ENCODE results near the gene CNEP1R1. TPM values are rescaled to one million over a fixed set of nuclear protein-coding genes. Genes with fewer than 3 reads are reported as not detected.

Gene CNEP1R1
- total RNA-seq, 1 experiment from 2014 or later, result 32.7 TPM

DNA sequence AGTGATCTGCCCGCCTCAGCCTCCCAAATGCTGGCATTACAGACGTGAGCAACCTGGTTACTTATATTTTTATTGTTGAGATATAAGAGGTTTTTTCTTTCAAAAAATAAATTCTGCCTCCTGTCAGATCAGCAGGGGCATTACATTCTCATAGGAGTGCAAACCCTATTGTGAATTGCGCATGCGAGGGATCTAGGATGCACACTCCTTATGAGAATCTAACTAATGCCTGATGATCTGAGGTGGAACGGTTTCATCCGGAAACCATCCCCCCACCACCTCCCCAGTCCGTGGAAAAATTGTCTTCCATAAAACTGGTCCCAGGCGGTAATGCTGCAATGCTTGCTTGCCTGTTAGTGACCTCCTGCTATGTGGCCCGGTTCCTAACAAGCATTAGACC is 7.5 kb upstream of the CNEP1R1 start:
- DNase-seq (ENCODE audit: low spot score), result no peak

DNA sequence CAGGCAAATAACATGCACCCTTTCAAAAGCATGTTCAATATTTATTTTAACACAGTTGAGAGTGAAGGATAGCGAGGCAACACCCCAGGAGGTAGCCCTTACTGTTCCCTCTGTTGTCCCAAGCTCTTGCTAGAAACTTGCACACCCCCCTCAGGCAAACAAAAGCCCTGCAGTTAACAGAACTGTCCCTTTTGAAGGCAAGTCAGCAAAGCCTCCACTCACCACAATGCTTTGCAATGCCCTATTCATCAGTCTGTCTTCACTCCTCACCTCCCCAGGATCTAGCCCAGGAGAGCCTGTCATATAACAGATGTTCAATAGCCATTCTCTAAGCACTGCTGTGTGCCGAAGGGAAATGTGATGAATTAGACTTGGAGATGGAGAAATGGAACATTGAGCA is 3.5 kb upstream of the CNEP1R1 start:
- DNase-seq (ENCODE audit: low spot score), result no peak

DNA sequence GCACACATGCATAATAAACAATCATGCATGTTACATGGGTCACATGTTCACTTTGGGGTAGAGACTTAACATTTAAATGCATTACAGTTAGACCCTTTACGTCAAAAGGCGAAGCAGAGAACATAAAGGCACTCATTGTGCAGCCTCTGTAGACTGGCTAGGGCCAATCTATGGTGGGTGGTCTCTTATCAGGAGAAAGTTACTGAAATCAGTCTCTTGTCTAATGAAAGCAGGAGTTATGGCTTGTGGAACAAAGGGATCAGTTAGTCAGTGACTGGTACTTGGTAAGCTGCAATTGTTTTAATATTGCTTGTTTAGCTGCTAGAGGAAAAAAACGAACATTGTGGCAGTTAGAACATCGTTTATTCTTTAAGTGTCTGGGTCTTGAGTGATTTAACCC is 1.4 kb upstream of the CNEP1R1 start:
- no peak for DNase-seq (ENCODE audit: low spot score)

DNA sequence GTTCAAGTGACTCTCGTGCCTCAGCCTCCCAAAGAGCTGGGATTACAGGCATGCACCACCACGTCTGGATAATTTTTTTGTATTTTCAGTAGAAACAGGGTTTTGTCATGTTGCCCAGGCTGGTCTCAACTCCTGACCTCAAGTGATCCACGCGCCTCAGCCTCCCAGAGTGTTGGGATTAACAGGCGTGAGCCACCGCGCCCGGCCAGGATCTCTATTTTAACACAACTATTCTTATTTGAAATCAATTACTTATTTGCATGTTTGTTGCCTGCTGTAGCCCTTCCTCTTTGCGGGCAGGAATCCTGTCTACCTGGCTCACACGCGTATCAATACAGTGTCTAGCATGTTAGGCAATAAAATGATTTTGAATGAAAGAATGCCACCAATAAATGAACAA is 818 bp upstream of the CNEP1R1 start:
- no peak for DNase-seq (ENCODE audit: low spot score)

DNA sequence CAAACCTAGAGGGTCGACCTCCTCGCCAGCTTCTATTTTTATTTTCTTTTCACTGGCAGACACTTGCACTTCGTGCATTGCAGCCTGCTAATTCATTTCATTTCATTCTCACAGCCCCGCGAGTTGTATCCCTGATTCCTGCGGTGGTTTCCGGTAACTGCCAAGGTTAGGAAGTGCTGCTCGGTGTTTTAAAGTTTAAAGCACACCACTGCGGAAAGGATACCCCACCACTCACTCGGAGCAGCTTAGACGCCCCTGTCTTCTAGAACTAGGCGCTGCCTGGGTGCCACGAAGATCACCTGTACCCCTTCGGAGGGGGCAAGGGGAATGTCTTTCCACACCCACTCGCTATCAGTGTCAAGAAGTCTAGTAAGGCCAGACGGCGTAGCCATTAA is 509 bp downstream of the CNEP1R1 start:
- DNase-seq (ENCODE audit: low spot score), result no peak

DNA sequence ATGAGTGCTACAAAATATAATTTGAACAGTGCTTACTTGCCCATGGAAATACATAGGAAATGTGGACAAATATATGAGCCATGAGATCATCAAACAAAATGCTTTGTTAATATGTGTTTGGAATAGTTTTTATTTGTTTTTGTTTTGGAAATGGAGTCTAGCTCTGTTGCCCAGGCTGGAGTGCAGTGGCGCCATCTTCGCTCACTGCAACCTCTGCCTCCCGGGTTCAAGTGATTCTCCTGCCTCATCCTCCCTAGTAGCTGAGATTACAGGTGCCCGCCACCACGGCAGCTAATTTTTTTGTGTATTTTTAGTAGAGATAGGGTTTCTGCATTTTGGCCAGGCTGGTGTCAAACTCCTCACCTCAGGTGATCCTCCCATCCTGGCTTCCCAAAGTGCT is 2.8 kb downstream of the CNEP1R1 start:
- DNase-seq (ENCODE audit: low spot score), result no peak

DNA sequence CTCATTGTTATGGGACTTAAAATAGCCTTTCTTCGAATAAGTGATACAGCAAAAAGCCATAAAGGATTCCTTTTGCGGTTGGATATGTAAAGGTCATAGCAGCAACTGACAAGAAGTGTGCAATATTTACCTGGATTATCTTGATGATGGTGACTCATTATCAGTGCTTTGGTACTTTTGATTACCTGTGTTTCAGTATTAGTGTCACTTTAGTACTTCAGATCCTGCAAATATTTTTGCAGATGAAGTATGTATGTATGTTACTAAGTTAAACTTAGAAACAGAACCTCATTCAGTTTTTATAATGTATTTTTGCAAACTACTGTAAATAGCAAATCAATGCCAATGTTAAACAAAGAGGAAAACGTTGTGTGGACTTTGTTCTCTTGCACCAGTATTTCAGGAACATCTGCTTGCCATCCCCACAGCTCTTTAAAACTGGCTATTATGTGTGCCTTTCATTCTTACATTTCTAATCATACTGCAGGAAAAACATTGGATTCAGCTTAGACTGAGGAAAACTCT is 10.5 kb downstream of the CNEP1R1 start:
- DNase-seq (ENCODE audit: low spot score), result no peak

DNA sequence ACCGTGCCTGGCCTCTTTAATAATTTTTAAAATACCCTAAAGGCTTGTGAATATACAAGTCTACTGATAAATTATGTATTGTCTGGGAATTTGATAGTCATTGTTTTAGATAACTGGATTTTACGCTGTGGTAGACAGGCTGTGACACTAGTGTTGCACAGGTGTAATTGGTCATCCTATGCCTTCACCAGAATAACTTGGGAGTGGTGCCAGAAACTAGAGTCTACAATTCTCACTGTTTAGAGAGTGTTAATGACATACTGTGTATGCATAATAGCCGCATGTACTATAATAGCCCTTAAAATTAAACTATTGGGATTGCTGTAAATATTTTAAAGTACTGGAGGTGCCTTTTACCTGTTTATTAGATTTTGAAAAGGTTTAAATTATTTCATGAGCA is 11.4 kb downstream of the CNEP1R1 start:
- no peak for DNase-seq (ENCODE audit: low spot score)

DNA sequence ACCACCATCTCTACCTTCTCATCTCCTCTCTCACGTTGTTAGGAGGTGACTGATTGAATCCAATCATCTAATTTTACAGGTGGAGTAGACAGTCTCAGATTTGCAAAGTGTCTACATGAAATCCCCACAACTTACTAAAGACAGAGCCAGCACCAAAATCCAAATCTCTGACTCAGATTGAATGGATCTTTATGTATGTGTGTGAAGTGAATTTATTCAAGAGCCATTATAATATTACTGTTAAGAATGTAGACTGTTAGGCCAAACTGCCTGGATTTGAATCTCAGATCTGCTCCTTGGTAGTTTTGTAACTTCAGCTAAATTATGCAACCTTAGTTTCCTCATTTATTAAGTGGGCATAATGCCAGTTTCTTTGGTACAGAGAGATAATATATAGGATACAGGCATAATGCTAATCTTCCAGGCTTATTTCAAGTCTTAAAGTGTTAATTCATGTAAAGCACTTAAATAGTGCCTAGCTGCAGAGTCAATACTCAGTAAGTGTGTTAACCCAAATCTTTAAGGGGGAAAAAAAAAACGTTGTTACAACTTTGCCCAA is 12.7 kb downstream of the CNEP1R1 start:
- DNase-seq (ENCODE audit: low spot score), result no peak

DNA sequence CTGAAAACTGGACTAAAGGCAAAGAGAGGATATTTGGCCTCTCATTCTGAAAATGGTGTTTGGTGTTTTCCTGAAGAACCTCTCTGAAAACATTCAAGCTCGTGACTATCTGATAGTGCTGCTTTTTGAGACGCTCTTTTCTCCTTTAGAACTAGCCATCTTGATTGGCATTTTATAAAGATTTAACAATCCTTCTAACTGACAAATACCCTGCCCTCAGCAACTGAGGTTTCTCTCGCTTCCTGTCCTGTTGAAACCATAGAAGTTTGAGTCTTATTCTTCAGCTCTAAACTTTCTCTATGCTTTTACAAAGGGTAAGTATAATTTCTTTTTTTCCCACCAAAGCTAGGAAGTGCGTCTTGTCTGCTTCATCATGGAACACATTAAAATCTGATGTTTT is 13.3 kb downstream of the CNEP1R1 start:
- DNase-seq (ENCODE audit: low spot score), result no peak

DNA sequence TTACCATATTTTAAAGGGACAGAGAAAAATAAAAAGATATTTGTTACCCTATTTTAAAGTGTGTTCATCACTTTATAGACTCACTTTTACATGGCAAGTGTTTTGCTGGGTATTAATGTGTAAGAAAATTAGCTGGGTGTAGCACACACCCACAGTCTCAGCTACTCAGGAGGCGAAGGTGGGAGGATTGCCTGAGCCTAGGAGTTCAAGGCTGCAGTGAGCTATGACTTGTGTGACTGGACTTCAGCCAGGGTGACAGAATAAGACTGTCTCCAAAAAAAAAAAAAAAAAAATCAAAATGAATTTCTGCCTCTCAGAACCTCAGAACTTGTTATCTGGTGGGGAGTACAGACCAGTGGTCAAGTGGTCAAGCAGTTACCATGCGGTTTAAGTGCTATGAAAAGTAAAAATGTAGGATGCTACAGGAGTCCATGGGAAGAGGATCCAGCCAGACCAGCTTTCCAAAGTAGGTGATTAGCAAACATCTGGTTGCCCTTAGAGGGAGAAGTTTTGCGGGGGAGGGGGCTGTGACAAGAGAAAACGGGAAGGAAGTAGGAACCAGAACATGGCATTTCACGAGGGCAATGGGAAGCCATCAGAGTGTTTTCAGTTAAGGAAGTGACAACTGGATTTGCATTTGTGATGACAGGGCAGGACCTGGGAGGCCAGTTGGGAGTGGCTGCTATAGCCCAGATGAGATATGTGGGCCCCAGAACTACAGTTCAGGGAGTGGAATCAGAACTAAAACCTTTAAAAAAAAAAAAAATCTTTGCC is 13.9 kb downstream of the CNEP1R1 start:
- DNase-seq (ENCODE audit: low spot score), result no peak

DNA sequence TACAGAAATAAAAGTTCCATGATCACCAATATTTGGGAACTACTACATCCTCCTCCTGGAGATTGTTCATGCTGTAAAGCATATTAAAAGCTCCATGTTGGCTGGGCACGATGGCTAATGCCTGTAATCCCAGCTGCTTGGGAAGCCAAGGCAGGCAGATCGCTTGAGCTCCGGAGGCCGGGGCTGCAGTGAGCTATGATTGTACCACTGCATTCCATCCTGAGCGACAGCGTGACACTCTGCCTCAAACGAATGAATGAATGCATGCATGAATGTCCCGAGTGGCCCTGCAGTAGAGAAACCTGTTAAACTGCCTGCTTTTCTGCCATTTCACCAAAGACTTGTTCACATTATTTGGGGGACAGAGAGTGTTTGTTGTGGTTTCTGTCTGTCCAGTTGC is 15.0 kb downstream of the CNEP1R1 start:
- DNase-seq (ENCODE audit: low spot score), result no peak

DNA sequence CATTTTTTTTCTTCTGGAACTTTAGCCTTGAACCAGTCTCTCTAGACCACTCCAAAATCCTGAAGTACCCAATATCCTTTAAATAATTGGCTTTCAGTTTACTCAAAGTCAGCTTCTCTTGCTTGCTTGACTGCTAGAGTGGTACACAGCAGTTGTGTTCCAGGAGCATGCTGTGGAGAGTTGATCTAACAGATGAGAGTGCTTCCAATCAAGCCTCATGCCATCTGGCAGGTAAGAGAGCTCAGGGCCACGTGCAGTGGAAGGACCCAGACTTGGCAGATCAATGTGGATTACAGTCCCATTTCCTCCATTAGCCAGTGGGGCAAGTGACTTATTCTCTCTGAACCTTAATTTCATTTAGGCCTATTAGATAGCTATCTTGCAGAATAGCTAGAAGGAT is 15.7 kb downstream of the CNEP1R1 start:
- no peak for DNase-seq (ENCODE audit: low spot score)

DNA sequence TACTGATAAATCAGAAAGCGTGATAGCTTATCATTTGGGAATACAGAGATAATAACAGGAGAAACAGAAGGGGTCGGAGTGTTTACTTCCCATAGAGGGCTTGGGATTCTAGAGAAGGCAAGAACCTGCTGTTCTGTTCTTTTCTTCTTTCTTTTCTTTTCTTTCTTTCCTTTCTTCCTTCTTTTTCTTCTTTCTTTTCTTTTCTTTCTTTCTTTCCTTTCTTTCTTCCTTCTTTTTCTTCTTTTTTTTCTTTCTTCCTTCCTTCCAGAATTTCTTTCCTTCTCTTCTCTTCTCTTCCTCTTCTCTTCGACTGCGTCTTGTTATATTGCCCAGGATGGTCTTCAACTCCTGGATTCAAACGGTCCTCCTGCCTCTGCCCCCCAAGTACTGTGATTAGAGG is 18.3 kb downstream of the CNEP1R1 start:
- DNase-seq (ENCODE audit: low spot score), result no peak

DNA sequence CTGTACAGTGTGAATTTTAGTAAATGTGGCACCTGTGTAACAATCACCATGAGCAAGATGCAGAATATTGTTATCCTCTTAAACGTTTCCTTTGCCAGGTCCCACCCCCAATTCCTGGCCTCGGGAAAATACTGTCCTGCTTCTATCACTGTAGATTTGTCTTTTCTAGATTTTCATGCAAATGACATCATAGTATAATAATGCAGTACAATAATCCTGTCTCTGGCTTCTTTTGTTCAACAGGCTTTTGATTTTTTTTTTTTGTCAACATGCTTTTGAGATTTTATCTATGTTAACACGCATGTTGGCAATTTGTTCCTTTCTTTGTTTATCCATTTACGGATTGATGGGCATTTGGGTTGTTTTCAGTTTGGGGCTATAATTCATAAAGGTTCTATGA is 20.4 kb downstream of the CNEP1R1 start:
- no peak for DNase-seq (ENCODE audit: low spot score)

DNA sequence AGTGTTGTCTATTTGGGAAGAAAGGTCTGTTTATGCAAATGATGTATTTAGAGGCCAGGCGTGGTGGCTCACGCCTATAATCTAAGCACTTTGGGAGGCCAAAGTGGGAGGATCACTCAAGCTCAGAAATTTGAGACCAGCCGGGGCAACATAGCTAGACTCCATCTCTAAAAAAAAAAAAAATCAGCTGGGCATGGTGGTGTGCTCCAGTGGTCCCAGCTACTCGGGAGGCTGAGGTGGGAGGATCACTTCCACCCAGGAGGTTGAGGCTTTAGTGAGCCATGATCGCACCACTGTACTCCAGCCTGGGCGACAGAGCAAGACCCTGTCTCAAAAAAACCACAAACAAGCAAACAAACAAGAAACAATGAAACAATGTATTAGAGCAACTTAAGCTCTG is 21.8 kb downstream of the CNEP1R1 start:
- no peak for DNase-seq (ENCODE audit: low spot score)

DNA sequence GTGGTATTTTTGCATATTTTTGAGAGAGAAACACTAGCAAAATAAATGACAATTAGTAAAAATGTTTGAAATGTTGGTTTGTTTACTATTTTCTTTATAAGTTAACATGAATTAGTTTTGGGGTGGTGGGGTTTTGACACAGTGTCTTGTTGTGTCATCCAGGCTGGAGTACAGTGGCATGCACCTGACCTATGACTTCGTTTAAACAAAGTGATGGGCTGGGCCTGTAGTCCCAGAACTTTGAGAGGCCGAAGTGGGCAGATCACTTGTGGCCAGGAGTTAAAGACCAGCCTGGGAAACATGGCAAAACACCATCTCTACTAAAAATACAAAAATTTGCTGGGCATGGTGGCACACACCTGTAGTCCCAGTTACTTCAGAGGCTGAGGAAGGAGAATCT is 22.8 kb downstream of the CNEP1R1 start:
- DNase-seq (ENCODE audit: low spot score), result no peak

DNA sequence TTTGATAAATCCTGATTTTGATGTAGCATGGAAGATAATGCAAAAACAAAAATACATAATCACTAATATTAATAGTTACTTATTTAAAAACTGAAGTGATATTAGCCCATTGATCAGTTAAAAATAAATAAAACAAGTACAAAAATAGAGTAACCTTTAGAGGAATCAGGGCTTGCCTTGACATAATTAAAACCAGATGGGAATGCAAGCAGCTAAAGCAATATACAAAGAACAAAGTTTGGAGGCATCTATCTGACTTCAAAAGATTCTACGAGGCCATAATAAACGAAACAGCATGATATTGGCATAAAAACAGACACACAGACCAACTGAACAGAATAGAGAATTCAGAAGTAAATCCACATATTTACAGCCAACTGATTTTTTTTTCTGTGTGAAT is 25.8 kb downstream of the CNEP1R1 start:
- DNase-seq (ENCODE audit: low spot score), result no peak

DNA sequence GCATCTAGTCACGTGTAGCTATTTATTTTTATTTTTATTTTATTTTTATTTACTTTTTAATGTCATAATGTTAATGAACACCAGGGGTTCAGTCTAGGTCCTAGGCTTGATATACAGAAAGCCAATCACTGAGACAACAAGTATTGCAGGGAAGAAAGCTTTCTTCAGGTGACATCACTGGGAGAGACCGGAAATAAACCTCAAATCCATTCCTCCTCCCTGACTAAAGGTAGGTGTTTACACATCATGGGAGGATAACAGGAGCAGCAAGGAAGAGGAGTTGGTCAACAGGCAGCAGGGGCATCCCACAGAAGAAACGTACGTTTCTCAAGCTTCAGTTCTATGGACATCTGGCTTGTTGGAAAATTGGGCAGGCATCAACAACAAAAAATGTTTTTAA is 31.2 kb downstream of the CNEP1R1 start:
- DNase-seq (ENCODE audit: low spot score), result no peak

DNA sequence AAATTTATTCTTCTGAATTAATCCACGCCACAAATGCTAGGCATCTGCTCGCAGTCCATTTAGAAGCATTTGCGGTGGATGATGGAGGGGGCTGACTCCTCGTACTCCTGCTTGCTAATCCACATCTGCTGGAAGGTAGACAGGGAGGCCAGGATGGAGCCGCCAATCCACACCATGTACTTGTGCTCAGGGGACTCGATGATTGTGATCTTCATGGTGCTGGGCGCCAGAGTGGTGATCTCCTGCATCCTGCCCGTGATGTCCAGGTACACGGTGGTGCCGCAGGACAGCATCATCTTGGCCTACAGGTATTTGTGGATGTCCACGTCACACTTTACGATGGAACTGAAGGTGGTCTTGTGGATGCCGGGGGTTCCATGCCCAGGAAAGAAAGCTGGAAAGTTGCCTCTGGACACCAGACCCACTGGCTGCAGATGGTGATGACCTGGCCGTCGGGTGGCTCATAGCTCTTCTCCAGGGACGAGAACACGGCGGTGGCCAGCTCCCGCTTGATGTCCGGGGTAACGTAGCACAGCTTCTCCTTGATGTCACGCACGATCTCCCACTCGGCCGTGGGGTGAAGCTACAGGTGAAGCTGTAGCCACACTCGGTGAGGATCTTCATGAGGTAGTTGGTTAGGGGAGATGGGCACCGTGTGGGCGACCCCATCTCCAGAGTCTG is 33.2 kb downstream of the CNEP1R1 start:
- no peak for DNase-seq (ENCODE audit: low spot score)

DNA sequence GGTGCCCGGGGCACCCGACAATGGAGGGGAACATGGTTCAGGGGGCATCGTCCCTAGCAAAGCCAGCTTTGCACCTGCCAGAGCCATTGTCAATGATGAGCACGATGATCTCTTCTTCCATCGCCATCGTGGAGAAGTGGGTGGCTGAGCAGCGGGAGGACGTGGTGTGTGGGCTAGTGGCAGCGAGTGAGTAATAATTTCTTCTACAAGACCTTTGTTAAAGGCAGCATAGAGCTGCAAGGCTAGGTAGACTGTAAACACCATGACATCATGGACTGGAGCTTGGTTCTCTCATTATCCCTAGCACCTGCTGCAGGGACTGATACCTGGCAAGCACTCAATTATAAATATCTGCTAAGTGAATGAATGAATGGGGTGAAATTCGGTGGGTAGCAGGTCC is 34.1 kb downstream of the CNEP1R1 start:
- DNase-seq (ENCODE audit: low spot score), result no peak

DNA sequence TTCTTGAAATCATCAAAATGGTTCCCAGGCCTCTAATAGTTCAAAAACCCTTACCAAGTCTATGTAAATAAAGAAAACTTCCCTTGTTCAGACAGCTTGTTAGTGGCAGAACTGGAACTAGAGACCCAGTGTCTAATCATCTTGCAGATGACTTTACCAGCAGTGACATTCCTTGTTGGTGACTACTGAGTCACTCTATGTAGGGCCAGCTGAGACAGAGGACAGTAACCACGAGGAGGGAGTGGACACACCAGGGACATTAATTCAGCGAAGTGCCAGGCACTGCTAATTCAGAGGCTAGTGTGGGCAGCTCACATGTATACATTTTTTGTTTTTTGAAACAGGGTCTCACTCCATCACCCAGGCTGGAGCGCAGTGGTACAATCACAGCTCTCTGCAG is 34.6 kb downstream of the CNEP1R1 start:
- no peak for DNase-seq (ENCODE audit: low spot score)

DNA sequence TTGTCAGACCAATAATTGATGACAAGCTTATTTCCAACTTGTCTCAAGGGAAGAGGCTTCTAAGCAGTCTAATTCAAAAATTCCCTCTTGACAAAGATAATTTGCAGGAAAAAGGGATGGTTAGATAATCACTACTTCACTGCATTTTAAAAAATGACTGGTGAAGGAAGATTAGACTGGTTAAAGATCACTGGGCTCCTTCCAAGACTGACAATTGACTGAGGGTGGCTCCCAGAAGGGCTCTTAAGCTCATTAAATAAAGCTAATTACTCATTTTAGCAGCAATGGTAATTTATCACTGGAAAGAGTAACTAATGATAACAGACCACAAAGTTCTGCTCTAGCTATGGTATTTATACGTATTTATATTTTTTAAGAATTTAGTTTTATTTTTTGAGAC is 36.3 kb downstream of the CNEP1R1 start:
- DNase-seq (ENCODE audit: low spot score), result no peak

All from A172 (cell line).